ENCODE data around the gene SMIM28.

DNA sequence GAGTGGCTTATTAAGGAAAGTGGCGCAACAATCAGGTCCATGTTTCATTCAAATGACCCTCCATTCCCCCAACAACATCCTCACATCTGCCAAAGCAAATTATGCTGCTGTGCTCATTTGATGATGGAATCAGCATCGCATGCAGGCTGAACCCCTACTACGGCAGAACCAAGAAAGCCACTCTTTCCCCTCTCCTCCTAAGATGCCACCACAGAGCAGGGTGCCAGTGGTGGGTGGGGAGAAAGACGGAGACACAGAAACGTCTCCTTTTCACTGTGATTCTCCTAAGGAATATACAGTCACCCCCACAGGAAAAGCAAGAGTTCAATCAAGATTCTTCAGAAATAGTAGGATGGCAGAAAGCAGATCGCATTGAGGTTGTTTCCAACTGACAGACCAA, 43.4 kb downstream of the SMIM28 start:
- TF ChIP-seq, protein P1, sequence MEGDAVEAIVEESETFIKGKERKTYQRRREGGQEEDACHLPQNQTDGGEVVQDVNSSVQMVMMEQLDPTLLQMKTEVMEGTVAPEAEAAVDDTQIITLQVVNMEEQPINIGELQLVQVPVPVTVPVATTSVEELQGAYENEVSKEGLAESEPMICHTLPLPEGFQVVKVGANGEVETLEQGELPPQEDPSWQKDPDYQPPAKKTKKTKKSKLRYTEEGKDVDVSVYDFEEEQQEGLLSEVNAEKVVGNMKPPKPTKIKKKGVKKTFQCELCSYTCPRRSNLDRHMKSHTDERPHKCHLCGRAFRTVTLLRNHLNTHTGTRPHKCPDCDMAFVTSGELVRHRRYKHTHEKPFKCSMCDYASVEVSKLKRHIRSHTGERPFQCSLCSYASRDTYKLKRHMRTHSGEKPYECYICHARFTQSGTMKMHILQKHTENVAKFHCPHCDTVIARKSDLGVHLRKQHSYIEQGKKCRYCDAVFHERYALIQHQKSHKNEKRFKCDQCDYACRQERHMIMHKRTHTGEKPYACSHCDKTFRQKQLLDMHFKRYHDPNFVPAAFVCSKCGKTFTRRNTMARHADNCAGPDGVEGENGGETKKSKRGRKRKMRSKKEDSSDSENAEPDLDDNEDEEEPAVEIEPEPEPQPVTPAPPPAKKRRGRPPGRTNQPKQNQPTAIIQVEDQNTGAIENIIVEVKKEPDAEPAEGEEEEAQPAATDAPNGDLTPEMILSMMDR (conservative IDR thresholded peaks at IDR 0.05) = no peak
- TF ChIP-seq ZFX (IDR thresholded peaks at IDR 0.05) = no peak
